GM12801 (cell line): ENCODE data around the gene HIVEP3.

ENCODE experiments used
- CTCF ChIP-seq: IDR thresholded peaks from one replicate; pipeline ENCODE4 v1.5.1; 2011; ENCODE audit warnings: control low read depth; ENCODE audit not compliant: insufficient read length; ENCODE audit errors: extremely low read depth

The HIVEP3 gene

GRCh38 chr1:41622402-41622801 lies 296.3 kb downstream of the HIVEP3 start:
- TF ChIP-seq CTCF = no peak

DNA sequence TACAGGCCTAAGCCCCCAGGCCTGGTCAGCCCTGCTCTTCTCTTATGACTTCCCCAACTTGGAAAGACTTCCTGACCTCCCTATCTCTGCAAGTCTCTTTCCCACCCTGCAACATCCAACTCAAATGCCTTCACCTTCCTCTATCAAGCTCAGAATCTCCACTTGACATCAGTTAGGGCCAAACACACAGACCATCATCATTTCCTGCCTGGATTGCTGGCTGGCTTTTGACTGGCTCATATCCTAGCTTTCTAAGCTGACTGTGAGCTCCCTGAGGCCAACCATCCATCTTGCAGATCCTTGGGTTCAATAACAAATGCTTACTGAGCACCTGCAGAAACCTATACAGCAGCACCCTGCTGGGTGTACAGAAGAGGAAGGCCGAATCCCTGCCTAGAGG lies 296.9 kb downstream of the HIVEP3 start:
- TF ChIP-seq CTCF = no peak

GRCh38 chr1:41621256-41621655 lies 297.5 kb downstream of the HIVEP3 start:
- no peak for TF ChIP-seq CTCF

- TF ChIP-seq CTCF = no peak
Observed at GRCh38 chr1:41620365-41621169, 298.2 kb downstream of the HIVEP3 start.

- TF ChIP-seq CTCF = no peak
Observed at GRCh38 chr1:41619511-41620364, 299.0 kb downstream of the HIVEP3 start.

- TF ChIP-seq CTCF = no peak
Observed at GRCh38 chr1:41618871-41619270, 299.9 kb downstream of the HIVEP3 start.

GRCh38 chr1:41618066-41618825 lies 300.5 kb downstream of the HIVEP3 start:
- TF ChIP-seq CTCF = no peak
